ENCODE data around the gene ASF1B.

ASF1B gene

GRCh38 chr19:14081797-14082674, 54.4 kb downstream of the ASF1B start:
- DNase-seq, result peak; percentile 8

GRCh38 chr19:14080887-14081796, 55.2 kb downstream of the ASF1B start:
- DNase-seq, result peak; percentile 97

DNA sequence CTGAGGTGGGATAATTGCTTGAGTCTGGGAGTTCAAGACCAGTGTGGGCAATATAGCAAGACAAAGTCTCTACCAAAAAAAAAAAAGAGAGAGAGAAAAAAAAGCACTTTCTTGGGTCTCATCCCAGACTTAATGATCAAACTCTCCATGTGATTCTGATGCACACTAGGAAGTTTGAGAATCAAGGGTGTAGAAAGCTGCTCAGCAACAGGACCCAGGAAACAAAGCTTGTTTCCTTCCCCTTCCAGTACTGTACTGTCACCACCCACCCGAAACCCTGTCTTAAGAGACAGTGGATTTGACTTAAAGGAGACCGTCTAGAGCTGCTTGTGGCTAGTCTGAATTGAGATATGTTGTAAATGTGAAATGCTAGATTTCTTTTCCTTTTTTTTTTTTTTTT, 58.0 kb downstream of the ASF1B start:
- DNase-seq, result no peak

GRCh38 chr19:14073925-14074838, 62.2 kb downstream of the ASF1B start:
- DNase-seq, result peak; percentile 36

DNA sequence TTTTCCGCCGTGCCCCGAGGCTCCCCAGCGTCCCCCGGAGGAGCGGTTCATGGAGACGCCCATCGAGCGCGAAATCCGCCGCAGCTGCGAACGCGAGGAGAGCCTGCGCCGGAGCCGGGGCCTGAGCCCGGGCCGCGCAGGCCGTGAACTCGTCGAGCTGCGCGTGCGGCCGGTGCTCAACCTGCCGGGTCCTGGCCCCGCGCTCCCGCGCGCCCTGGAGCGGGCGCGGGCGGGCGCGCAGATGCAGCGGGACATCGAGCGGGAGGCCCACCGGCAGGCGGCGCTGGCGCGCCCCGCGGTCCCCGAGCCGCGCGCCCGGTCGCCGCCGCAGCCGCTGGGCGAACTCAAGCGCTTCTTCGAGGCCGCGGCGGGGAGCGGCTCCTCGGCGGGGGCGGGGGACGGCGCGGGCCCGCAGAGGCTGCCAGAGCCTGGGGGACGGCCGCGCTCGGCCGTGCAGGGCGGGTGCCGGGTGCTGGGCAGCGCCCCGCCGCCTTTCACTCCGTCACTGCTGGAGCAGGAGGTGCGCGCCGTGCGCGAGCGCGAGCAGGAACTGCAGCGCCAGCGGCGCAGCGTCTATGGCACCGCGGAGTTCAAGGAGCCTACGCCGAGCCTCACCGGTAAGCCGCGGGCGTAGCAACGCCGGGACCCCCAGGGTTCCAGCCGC, 63.0 kb downstream of the ASF1B start:
- DNase-seq, result peak; percentile 77

DNA sequence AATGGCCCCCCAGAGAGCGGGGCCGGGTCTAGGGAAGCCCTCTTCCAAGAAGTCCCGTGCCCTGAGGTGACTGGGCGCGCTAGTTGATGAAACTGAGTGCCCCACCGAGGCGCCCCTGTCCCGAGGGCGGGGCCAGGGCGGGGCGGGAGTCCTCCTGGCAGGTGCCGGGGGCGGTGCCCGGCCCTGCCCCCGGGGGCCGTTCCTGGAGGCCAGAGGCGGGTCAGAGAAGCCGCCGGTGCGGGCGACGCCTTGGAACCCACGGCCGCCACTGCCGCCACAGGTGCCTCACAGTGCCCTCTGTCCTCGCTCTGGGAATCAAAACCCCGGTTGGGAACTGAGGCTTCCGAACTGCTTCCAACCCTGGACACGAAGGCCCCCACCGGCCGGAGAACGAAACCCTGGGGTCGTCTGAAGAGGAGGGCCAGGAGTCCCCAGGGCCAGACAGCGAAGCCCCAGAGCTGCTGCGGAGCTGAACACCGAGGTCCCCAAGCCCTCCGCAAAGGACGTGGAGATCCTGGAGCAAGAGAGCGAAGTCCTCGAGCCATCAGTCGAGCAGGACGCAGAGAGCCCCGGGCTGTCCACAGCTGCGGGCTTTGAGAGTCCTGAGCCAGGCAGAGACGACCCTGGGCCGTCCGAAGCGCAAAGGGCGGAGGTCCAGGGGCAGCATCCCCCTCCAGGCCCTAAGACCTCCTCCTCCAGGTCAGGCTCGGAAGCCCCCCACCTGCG, 63.7 kb downstream of the ASF1B start, which contains the start of gene MISP3:
Gene MISP3 (plus strand): TSS at position 252 of the 726 bp plus-strand sequence. CDS start 524 bp downstream, outside the sequence.
- DNase-seq, result peak; percentile 45

DNA sequence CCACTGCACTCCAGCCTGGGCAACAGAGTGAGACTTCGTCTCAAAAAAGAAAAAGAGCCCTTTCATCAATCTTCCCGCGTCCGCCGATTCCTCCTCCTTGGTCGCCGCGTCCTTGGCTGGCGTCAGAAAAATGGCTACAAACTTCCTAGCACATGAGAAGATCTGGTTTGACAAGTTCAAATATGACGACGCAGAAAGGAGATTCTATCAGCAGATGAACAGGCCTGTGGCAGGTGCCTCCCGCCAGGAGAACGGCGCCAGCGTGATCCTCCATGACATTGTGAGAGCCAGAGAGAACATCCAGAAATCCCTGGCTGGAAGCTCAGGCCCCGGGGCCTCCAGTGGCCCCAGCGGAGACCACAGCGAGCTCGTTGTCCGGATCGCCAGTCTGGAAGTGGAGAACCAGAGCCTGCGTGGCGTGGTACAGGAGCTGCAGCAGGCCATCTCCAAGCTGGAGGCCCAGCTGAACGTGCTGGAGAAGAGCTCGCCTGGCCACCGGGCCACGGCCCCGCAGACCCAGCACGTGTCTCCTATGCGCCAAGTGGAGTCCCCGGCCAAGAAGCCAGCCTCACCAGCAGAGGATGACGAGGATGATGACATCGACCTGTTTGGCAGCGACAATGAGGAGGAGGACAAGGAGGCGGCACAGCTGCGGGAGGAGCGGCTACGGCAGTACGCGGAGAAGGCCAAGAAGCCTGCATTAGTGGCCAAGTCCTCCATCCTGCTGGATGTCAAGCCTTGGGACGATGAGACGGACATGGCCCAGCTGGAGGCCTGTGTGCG, 65.9 kb downstream of the ASF1B start:
- no peak for DNase-seq
